ENCODE measurements around the gene USF3. TPM values are rescaled to one million over a fixed set of nuclear protein-coding genes. Genes with fewer than 3 reads are reported as not detected.

Gene USF3
- total RNA-seq, 2 donors from 2014 or later: 15.5 to 17.6 TPM

DNA sequence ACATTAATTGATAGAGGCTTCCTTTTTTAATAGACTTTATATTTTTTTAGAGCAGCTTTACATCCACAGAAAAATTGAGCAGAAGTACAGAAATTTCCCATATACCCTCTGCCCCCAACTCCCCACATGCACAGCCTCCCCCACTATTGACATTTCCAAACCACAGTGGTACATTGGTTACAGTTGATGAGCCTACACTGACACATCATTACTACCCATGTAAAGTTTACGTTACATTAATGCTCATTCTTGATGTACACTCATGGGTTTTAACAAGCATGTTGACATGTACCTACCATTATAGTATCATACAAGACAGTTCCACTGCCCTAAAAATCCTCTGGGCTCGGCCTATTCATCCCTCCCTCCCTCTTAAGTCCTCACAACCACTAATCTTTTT is 78.7 kb downstream of the USF3 start:
- no peak overlapping the region for H3K27ac Mint-ChIP-seq
- 92 to 100% methylated on average over 1 to 2 of the region's 2 CpGs for WGBS, 2 experiments (ENCODE audit: insufficient coverage in 1 of 2, insufficient read length in 1 of 2)
- H3K36me3 Mint-ChIP-seq (ENCODE audit: low read depth): no peaks in the 10 kb centered on the region
- H3K9me3 ChIP-seq (ENCODE audit: control insufficient read depth, low read length): no peaks in the 10 kb centered on the region
- H3K36me3 ChIP-seq (ENCODE audit: control insufficient read depth, insufficient read depth, low read length): no peaks in the 10 kb centered on the region
- H3K27me3 Mint-ChIP-seq (ENCODE audit: insufficient read depth): no peaks in the 10 kb centered on the region
- no peak overlapping the region for H3K9ac ChIP-seq (ENCODE audit: extremely low read depth, low read length, poor library complexity, severe bottlenecking)
- TF ChIP-seq, protein P1, sequence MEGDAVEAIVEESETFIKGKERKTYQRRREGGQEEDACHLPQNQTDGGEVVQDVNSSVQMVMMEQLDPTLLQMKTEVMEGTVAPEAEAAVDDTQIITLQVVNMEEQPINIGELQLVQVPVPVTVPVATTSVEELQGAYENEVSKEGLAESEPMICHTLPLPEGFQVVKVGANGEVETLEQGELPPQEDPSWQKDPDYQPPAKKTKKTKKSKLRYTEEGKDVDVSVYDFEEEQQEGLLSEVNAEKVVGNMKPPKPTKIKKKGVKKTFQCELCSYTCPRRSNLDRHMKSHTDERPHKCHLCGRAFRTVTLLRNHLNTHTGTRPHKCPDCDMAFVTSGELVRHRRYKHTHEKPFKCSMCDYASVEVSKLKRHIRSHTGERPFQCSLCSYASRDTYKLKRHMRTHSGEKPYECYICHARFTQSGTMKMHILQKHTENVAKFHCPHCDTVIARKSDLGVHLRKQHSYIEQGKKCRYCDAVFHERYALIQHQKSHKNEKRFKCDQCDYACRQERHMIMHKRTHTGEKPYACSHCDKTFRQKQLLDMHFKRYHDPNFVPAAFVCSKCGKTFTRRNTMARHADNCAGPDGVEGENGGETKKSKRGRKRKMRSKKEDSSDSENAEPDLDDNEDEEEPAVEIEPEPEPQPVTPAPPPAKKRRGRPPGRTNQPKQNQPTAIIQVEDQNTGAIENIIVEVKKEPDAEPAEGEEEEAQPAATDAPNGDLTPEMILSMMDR (conservative IDR thresholded peaks at IDR 0.05): no peak
- no peak for DNase-seq
- no peaks in the 10 kb centered on the region for H3K27me3 ChIP-seq (ENCODE audit: control insufficient read depth, insufficient read depth, low read length, poor library complexity, severe bottlenecking)
- H3K4me1 ChIP-seq (ENCODE audit: control insufficient read depth, insufficient read depth, low read length): no peaks in the 10 kb centered on the region
- no peaks in the 10 kb centered on the region for H3K9me3 Mint-ChIP-seq
- no peaks in the 10 kb centered on the region for H3K4me1 Mint-ChIP-seq
- no peak overlapping the region for H3K27ac ChIP-seq (ENCODE audit: low read depth, low read length)
- no peak overlapping the region for H3K4me3 ChIP-seq (ENCODE audit: low read length)
- no peak overlapping the region for H3K4me3 Mint-ChIP-seq

DNA sequence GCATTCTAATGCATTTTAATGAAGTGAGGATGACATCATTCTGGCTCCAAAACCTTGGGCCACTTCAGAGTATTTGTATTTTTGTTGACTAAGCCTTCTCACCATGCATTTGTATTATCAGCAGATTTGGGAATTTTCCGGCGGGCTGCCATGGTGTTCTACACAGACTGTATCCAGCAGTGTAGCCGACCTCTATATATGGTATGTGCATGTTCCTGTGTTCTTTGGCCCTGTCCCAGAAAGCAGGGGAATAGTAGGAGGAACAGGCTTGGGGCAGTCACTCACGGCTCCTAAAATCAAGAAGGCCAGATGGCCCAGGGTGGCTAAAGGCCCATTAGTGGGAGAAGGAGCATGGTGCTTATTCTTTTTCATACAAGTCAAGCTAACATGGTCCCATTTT is 80.5 kb downstream of the USF3 start:
- Mint-ChIP-seq H3K9me3 (no peaks in the 10 kb centered on the region), H3K4me3 (no peak overlapping the region), H3K27ac (no peak overlapping the region), H3K4me1 (no peaks in the 10 kb centered on the region), H3K36me3 (ENCODE audit: low read depth) (no peaks in the 10 kb centered on the region), H3K27me3 (ENCODE audit: insufficient read depth) (no peaks in the 10 kb centered on the region)
- no peak overlapping the region for H3K27ac ChIP-seq (ENCODE audit: low read depth, low read length)
- TF ChIP-seq, protein P1 (conservative IDR thresholded peaks at IDR 0.05): no peak
- H3K9ac ChIP-seq (ENCODE audit: extremely low read depth, low read length, poor library complexity, severe bottlenecking): no peak overlapping the region
- H3K27me3 ChIP-seq (ENCODE audit: control insufficient read depth, insufficient read depth, low read length, poor library complexity, severe bottlenecking): no peaks in the 10 kb centered on the region
- WGBS, 2 experiments (ENCODE audit: insufficient coverage in 1 of 2, insufficient read length in 1 of 2): 93% methylated on average over 4 of the region's 4 CpGs; no CpG with 5 or more reads in 1 of the 2 experiments
- H3K36me3 ChIP-seq (ENCODE audit: control insufficient read depth, insufficient read depth, low read length): no peaks in the 10 kb centered on the region
- H3K4me3 ChIP-seq (ENCODE audit: low read length): no peak overlapping the region
- DNase-seq: no peak
- H3K9me3 ChIP-seq (ENCODE audit: control insufficient read depth, low read length): no peaks in the 10 kb centered on the region
- H3K4me1 ChIP-seq (ENCODE audit: control insufficient read depth, insufficient read depth, low read length): no peaks in the 10 kb centered on the region

DNA sequence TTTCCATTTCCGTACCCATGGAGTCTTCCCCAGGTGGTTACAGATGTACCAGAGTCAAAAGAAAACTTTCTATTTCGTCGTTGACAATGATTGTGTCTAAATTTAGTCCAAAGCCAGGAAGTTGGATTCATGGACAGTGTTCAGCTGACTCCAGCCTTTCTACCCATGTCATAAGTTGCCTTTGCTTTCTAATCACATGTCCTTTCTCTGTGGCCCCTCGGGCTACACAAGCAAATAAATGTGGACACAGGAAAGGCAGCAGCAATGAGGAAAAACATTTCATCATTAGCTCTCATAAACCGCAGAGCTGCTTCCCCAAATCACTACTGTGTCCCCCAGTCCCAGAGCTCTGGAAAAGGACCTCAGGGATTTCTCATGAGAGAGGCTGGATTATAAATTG is 82.0 kb downstream of the USF3 start:
- Histone ChIP-seq H3K27ac (ENCODE audit: low read depth, low read length) (no peak overlapping the region), H3K4me1 (ENCODE audit: control insufficient read depth, insufficient read depth, low read length) (no peaks in the 10 kb centered on the region), H3K9me3 (ENCODE audit: control insufficient read depth, low read length) (no peaks in the 10 kb centered on the region), H3K4me3 (ENCODE audit: low read length) (no peak overlapping the region), H3K9ac (ENCODE audit: extremely low read depth, low read length, poor library complexity, severe bottlenecking) (no peak overlapping the region), H3K36me3 (ENCODE audit: control insufficient read depth, insufficient read depth, low read length) (no peaks in the 10 kb centered on the region), H3K27me3 (ENCODE audit: control insufficient read depth, insufficient read depth, low read length, poor library complexity, severe bottlenecking) (no peaks in the 10 kb centered on the region)
- H3K9me3 Mint-ChIP-seq: no peaks in the 10 kb centered on the region
- H3K4me1 Mint-ChIP-seq: no peaks in the 10 kb centered on the region
- TF ChIP-seq, protein P1 (conservative IDR thresholded peaks at IDR 0.05): no peak
- H3K27me3 Mint-ChIP-seq (ENCODE audit: insufficient read depth): no peaks in the 10 kb centered on the region
- no peak for DNase-seq
- H3K27ac Mint-ChIP-seq: no peak overlapping the region
- WGBS, 2 experiments (ENCODE audit: insufficient coverage in 1 of 2, insufficient read length in 1 of 2): 92% methylated on average over 3 to 5 of the region's 5 CpGs
- no peak overlapping the region for H3K4me3 Mint-ChIP-seq
- no peaks in the 10 kb centered on the region for H3K36me3 Mint-ChIP-seq (ENCODE audit: low read depth)

Measured in endodermal cell (in vitro differentiated cells).